HL-60 (cell line): Measurements from ENCODE around the gene PRODH.
"Not testable (repeated sequence)": the region's sequence is repeated elsewhere in the genome, so short reads cannot be mapped to it uniquely, and the experiment has no call there.

Experiments
- GABPA ChIP-seq: IDR thresholded peaks from 2 replicates; pipeline ENCODE4 v1.6.1; 2012; ENCODE audit warnings: low read depth
- POLR2AphosphoS5 ChIP-seq: IDR thresholded peaks from 2 replicates; pipeline ENCODE4 v1.6.1; 2012; ENCODE audit warnings: low read depth
- SPI1 ChIP-seq: IDR thresholded peaks from 2 replicates; pipeline ENCODE4 v1.6.1; 2012; ENCODE audit warnings: low read depth, mild to moderate bottlenecking, borderline replicate concordance
- TF ChIP-seq, protein P1 (sequence below): IDR thresholded peaks from one replicate; pipeline ENCODE4 v1.5.1; 2011; ENCODE audit warnings: low read length, control low read depth, inconsistent platforms; ENCODE audit not compliant: insufficient read depth
- TF ChIP-seq, protein P2 (sequence below): IDR thresholded peaks from 2 replicates; pipeline ENCODE4 v1.6.1; 2012; ENCODE audit warnings: low read depth; ENCODE audit not compliant: insufficient replicate concordance

DNA sequence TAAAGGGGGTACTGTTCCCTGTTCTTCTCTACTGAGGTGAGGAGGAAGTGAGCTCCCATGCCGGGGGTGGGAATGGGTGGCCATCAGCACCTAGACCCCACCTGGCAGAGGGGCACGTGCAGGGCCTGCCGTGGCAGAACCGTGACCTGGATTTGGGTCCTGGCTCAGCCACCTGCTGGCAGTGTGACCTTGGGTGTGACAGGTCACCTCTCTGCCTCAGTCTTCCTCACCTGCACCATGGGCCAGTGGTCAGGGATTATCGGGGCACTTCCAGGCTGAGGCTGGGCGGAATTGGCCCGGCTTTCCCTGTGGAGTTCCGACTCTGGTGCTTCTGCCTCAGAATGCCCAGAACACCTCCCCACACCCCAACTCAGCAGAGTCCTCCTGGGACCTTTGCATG lies 36.5 kb upstream of the PRODH start:
- TF ChIP-seq, protein P1, sequence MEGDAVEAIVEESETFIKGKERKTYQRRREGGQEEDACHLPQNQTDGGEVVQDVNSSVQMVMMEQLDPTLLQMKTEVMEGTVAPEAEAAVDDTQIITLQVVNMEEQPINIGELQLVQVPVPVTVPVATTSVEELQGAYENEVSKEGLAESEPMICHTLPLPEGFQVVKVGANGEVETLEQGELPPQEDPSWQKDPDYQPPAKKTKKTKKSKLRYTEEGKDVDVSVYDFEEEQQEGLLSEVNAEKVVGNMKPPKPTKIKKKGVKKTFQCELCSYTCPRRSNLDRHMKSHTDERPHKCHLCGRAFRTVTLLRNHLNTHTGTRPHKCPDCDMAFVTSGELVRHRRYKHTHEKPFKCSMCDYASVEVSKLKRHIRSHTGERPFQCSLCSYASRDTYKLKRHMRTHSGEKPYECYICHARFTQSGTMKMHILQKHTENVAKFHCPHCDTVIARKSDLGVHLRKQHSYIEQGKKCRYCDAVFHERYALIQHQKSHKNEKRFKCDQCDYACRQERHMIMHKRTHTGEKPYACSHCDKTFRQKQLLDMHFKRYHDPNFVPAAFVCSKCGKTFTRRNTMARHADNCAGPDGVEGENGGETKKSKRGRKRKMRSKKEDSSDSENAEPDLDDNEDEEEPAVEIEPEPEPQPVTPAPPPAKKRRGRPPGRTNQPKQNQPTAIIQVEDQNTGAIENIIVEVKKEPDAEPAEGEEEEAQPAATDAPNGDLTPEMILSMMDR, result not testable (repeated sequence)
- not testable (repeated sequence) for TF ChIP-seq POLR2AphosphoS5, GABPA, SPI1
- TF ChIP-seq, protein P2, sequence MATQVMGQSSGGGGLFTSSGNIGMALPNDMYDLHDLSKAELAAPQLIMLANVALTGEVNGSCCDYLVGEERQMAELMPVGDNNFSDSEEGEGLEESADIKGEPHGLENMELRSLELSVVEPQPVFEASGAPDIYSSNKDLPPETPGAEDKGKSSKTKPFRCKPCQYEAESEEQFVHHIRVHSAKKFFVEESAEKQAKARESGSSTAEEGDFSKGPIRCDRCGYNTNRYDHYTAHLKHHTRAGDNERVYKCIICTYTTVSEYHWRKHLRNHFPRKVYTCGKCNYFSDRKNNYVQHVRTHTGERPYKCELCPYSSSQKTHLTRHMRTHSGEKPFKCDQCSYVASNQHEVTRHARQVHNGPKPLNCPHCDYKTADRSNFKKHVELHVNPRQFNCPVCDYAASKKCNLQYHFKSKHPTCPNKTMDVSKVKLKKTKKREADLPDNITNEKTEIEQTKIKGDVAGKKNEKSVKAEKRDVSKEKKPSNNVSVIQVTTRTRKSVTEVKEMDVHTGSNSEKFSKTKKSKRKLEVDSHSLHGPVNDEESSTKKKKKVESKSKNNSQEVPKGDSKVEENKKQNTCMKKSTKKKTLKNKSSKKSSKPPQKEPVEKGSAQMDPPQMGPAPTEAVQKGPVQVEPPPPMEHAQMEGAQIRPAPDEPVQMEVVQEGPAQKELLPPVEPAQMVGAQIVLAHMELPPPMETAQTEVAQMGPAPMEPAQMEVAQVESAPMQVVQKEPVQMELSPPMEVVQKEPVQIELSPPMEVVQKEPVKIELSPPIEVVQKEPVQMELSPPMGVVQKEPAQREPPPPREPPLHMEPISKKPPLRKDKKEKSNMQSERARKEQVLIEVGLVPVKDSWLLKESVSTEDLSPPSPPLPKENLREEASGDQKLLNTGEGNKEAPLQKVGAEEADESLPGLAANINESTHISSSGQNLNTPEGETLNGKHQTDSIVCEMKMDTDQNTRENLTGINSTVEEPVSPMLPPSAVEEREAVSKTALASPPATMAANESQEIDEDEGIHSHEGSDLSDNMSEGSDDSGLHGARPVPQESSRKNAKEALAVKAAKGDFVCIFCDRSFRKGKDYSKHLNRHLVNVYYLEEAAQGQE, result not testable (repeated sequence)
